SK-N-MC (cell line): Measurements from ENCODE around the gene ZFP36.

Experiments
- EZH2 ChIP-seq: fragments of 200-600 bp; sonication (generic); IDR thresholded peaks from one replicate; pipeline ENCODE4 v1.6.1; 2017; ENCODE audit warnings: antibody characterized with exemption
- POLR2AphosphoS5 ChIP-seq: IDR thresholded peaks from 2 replicates; pipeline ENCODE4 v1.6.1; 2012; ENCODE audit warnings: mild to moderate bottlenecking, low read depth, low read length, borderline replicate concordance

- no peak for TF ChIP-seq EZH2
- TF ChIP-seq POLR2AphosphoS5 = no peak
Measured at GRCh38 chr19:39401549-39402345, 4.9 kb upstream of the ZFP36 start.
